T1000 (cell line): Measurements from ENCODE around the gene DGKD.
"Not testable (repeated sequence)": the region's sequence is repeated elsewhere in the genome, so short reads cannot be mapped to it uniquely, and the experiment has no call there.

ENCODE experiments used
- DNase-seq: peaks from one replicate; lab custom pipeline; 2025; ENCODE audit warnings: mixed read lengths; lab: John Stamatoyannopoulos, UW

Gene DGKD

GRCh38 chr2:233353769-233354499 lies at the start of gene DGKD:
TSS of gene DGKD (plus strand) at chr2:233354494. CDS start at chr2:233354519, 25 bp downstream.
- peak; percentile 37 for DNase-seq

- DNase-seq = no peak
Observed at GRCh38 chr2:233307565-233307964, 46.7 kb upstream of the DGKD start, which contains the start of gene SAG. TSS of gene SAG (plus strand) at chr2:233307816. CDS start at chr2:233309190, 1,374 bp downstream.

- DNase-seq = no peak
Observed at GRCh38 chr2:233311241-233311926, 42.9 kb upstream of the DGKD start.

GRCh38 chr2:233312874-233313273 lies 41.4 kb upstream of the DGKD start:
- no peak for DNase-seq

GRCh38 chr2:233314180-233314925 lies 39.9 kb upstream of the DGKD start:
- DNase-seq = no peak

GRCh38 chr2:233317196-233317943 lies 36.9 kb upstream of the DGKD start:
- no peak for DNase-seq

GRCh38 chr2:233319256-233319655 lies 35.0 kb upstream of the DGKD start:
- DNase-seq = no peak

- DNase-seq = no peak
Observed at GRCh38 chr2:233320470-233320869, 33.8 kb upstream of the DGKD start.

- no peak for DNase-seq
Observed at GRCh38 chr2:233321166-233321565, 33.1 kb upstream of the DGKD start.

- no peak for DNase-seq
Observed at GRCh38 chr2:233323851-233324250, 30.4 kb upstream of the DGKD start.

- no peak for DNase-seq
Observed at GRCh38 chr2:233325256-233325655, 29.0 kb upstream of the DGKD start.

- no peak for DNase-seq
Observed at GRCh38 chr2:233325814-233326213, 28.5 kb upstream of the DGKD start.

- no peak for DNase-seq
Observed at GRCh38 chr2:233326500-233326899, 27.8 kb upstream of the DGKD start.

- DNase-seq = no peak
Observed at GRCh38 chr2:233328922-233329321, 25.4 kb upstream of the DGKD start.

- DNase-seq = no peak
Observed at GRCh38 chr2:233329489-233330135, 24.7 kb upstream of the DGKD start.

GRCh38 chr2:233331536-233331935 lies 22.8 kb upstream of the DGKD start:
- DNase-seq = no peak

- no peak for DNase-seq
Observed at GRCh38 chr2:233332125-233332524, 22.2 kb upstream of the DGKD start.

- no peak for DNase-seq
Observed at GRCh38 chr2:233334915-233335314, 19.4 kb upstream of the DGKD start.

- not testable (repeated sequence) for DNase-seq
Observed at GRCh38 chr2:233336091-233336490, 18.2 kb upstream of the DGKD start.

- no peak for DNase-seq
Observed at GRCh38 chr2:233336541-233336940, 17.8 kb upstream of the DGKD start.

GRCh38 chr2:233338046-233338445 lies 16.2 kb upstream of the DGKD start:
- DNase-seq = no peak
